GM19351 (cell line): ENCODE results near the gene DNASE1.

Experiments used
- ATAC-seq: cut with Tn5 transposase; IDR thresholded peaks from one replicate; pipeline ENCODE4 v1.9.1; 2021; ENCODE audit warnings: mild to moderate bottlenecking, moderate library complexity; ENCODE audit not compliant: unreplicated experiment

DNASE1 gene

DNA sequence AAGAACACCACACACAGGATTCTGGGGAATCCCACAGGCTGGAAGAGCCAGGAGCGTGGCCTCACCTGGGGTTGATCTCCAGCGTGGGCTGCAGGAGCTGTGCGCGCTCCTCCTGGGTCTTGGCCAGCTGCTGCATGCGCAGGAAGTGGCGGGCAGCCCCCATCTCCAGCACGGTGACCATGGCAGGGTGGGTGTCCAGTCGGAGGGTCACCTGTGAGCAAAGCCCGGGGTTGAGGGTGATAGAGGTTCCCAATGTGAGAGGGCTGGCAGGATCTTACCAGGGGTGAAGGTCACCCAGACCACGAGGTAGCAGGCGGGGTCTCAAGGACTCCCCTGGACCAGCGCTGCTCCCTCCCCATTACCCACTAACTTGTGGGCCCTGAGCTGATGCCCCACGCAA, 7.4 kb downstream of the DNASE1 start:
- no peak for ATAC-seq

DNA sequence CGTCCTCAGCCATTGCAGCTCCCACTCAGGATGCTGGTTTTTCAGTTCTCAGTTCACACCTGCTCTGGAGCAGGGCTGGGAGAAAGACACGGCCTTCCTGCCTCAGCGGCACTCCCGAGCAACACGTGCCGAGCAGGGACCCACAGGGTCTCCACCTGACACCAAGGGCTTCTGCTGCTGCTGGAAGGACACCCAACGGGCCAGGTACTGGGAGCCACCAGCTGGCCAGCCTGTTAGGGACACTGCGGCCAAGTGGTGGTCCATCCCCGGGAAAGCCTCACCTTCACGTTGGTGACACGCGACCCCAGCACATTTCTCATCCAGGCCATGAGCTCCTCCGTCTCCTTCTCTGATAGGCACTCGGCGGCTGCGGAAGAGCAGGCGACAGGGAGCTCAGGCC, 8.1 kb downstream of the DNASE1 start:
- ATAC-seq = no peak

DNA sequence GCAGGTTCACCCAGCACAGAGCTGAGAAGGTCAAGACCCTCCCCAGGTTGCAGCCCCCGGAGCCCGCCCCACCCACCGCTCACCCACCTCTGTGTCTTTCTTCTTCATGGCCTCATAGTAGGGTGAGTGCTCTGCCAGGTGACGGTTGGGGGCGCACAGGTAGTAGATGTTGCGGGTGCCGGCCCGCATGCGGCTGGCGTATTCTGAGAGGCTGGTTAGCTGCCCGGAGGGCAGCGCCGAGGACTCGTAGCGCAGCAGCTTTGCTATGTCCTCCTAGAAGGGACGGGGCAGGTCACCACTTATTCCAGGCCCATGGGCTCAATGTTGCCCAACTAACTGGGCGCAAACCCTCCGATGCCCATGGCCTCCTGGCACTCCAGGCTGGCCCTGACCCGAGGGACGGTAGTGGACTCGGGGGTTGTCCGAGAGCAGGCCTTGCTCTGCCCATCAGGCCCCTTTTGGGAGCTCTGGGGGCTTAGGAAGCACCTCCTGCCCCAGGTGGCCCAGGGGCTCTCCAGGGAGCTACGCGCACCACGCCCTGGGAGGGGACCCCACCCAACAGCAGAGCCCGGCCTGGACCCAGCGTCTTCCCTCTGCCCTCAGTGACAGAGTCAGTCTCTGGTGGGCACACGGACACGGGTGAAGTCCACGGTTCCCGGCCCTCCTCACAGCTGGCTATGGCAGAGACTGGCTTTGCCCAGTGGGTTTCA, 9.9 kb downstream of the DNASE1 start:
- ATAC-seq = no peak

DNA sequence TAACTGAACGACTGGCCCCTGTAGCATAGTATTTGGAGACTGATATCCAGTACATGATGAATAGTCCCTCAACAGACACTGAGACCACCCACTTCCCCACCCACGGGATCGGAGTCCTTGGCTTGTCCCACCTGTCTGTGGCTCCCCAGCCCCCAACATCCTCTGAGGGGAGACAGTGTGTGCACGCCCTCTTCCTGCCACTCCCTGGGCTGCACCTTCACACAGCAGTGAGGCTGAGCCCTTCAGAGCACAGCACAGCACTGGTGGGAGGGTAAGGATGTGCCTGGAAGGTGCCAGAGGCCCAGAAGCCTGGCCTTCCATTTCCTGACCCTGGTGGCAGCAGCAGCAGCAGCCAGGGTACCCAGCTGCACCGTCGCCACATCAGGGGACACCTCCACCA, 11.0 kb downstream of the DNASE1 start:
- no peak for ATAC-seq

DNA sequence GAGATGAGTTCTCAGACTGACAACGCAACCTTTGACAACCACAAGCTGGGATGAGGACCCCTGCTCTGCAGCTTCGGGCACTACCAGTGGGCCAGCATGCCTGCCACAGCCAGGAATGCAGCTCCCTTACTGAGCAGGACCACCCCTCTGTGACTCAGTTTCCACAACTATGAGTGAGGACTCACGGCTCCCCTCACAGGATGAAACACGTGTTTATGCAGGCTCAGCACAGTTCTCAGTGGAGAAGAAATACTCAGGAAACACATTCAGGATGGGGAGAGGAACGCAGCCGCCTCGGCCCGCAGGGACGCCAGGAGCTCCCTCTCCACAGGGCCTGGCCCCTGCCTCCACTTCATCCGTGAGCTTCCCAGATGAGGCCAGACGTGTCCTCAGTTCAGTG, 14.1 kb downstream of the DNASE1 start:
- no peak for ATAC-seq

DNA sequence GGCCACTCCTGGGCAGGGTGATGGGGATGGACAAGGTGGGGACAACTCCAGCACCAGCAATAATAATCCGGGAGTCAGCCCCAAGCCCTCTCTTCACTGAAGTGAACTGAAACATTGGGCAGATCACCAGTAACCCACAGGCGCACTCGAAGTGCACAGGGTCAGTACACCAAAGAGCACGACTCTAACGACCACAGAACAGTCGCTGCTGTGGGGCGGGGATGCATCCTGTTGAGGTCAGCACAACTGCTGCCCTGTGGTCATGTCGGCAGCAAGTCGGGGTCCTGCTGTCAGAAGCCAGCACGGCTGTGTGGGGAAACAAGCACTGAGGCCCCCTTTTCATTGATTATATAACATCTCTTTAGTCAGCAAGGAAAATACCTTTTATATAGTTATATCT, 14.6 kb downstream of the DNASE1 start:
- ATAC-seq = no peak

DNA sequence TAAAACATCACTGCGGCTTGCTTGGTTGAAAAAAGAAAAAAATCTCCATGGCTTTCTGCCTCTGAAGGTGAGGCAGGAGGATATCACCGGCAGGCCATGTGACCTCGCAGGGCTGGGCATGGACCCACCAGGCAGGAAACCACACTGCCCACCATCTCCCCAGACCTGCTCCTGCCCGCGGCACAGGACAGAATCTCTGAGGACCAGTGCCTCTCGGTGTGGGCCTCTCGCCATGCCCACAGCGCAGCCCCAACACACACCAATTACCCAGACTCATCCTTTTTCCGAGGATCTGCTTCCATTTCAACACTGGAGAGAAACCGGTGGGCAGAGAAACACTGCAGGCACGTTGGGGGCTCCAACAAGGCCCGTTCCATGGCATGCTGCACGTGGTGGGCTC, 16.2 kb downstream of the DNASE1 start:
- no peak for ATAC-seq

DNA sequence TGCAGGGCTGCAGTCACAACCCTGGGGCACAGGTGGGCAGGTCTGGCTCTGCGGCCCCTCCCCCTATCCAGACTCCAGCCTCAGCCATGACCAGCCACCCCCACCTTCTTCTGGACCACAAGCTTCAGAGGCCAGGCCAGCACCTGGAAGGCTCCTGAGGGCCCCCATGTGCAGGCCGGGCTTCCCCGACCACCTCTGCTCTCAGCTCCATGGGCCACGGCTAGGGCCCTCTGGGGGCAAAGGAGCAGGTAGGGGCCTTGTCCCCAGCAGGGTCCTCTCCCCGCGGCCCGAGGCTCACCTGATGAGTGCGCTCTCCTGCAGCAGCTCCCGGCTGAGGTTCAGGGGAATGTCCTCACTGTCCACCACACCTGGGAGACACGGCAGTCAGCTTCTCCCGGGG, 16.9 kb downstream of the DNASE1 start:
- ATAC-seq = no peak

DNA sequence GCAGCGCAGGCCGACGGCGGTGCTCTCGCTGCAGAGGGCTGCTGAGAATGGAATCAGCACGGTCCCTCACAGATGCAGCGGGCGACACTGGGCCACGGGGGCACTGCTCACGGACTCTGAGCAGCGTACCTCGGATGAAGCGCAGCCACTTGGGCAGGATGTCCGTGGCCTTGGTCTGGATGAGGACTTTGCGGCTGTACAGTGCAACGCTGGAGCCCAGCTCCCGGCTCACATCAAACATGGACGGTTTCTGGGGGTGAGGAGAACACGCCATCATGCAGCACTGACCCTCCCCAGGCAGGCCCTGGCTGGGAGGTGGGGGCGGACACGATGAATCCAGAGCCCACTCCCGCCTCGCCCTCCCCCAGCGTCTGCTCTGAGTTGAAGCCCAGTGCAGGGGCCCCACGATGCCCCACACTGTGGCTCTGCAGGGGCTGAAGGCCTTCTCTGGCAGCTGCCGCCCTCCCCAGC, 18.1 kb downstream of the DNASE1 start:
- no peak for ATAC-seq

DNA sequence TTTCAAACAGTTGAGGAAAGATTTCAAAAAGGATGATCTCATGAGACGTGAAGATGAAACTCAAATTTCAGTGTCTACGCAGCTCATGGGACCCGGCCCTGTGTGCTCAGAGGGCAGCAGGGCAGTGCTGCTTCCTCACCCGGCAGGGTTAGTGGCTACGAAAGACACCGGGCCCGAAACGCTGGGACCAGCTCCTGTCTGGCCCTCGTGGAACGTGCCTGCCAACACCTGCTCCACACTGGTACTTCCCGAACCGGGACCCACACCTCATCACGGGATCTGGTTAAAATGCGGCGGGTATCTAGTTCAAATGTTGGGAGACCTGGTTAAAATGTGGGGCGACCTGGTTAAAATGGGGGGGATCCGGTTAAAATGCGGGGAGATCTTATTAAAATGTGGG, 18.7 kb downstream of the DNASE1 start:
- ATAC-seq = no peak

DNA sequence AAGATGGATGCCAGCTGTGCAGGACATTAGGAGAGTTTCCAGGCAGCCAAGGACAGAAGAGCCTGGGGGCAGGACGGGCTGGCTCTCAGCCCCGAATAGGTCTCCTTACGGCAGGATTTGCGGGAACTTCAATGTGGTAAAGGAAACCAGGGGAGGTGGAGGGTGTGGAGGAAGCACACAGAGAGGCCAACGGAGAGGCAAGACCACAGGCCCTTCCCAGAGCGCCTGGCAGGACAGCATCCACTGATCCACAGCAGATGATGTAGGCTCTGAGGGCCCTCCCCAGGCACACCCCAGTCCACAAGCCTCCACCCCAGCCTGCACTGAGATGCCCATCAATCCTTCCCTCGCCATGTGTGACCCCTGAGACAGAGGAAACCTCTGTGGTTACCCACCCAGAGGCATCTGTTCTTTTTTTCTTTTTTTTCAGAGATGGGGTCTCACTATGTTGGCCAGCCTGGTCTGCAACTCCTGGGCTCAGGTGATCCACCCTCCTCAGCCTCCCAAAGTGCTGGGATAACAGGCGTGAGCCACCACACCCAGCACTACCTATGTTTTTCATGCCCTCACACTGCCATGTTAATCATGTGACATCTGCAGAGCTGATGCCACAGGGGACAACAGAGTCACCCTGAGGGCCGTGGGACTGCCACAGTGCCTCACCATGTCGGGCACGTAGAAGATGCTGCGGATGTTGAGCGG, 19.3 kb downstream of the DNASE1 start:
- no peak for ATAC-seq

DNA sequence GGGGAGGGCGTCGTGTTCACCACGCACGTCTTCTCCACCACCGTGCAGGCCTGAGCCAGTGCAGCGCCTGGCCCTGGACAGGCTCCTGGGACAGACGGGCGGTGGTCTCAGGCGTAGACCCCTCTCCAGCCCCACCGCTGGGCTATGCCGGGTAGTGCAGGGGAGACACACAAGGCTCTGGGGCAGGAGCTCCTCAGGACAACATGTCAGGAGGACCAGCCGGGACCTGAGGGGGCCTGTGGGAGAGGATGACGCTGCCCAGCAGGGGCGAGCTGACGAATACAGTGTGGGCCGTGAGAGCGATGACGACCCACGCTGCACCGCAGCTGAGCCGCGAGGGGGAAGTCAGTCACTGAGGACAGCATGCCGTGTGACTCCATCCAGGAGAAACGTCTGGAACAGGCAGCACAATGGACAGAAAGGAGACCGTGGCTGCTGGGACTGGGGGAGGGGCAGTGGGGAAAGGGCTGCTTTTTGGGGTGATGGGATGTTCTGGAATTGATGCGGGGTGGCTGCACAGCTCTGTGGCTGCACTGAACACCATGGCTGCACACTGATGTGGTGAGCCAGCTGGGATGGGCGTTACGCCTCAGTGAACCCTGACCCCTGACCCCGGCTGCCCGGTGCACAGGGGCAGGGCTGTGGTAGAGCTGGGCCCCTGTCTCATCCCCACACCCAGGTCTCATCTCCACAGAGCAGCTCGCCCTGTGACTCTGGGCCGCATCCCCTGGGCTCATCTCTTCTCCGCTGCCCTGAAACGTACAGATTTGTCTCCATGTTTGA, 20.2 kb downstream of the DNASE1 start:
- no peak for ATAC-seq

DNA sequence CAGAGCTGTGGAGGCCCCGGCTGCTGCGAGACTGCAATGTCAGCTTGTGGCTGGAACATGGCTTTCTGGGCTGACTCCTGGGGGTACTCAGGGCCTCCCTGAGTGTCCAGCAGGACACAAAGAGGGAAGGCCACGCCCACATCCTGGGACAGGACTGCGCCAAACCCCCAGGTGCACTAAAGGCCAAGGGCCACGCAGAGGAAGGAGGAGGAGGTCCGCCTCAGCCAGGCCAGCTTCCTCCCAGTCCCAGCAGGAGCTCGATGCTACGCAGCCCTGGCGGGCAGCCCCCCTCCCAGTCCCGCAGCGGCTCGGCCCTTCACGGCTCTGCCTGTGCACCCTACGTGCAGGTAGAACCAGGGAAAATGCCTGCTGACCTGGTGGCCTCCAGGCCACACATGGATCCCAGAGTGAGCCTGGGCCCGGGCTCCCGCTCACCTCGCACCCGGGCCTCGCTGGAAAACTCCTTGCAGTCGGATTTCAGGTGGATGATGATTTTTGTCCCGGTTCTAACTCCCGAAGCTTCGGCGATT, 21.2 kb downstream of the DNASE1 start:
- no peak for ATAC-seq

DNA sequence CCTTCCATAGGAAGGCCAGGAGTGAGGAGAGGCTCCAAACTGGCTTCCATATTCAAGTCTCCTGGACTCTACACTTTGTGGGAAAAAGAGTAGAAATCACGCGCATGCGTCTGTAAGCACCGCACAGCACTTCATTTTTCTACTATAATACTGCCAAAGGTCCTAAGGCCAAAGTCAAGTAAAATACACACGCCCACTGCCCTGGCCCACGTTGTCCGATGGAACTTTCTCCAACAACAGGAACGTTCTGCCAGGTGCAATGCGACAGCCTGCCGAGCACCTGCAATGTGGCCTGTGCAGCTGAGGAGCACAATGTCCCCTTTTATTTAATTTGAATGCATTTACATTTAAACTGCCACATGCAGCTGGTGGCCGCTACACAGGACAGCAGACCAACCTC, 23.5 kb downstream of the DNASE1 start:
- ATAC-seq = no peak

DNA sequence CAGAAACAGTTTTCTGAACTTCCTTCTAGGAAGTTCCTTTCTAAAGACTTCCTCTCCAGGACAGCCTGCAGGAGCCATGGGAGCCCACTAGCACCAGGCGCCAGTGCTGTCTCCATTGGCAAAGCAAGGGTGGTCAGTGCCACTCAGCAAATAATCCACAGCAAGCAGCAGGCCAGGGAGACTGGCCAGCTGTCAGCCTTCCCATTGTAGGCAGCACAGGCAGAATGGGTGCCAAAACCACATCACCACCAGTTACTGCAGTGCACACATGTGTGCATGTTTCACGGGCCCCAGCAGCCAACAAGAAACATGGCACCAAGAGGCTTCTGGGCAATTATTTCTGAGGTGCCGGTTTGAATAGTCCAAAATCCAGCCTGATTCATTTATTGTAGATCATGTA, 26.7 kb downstream of the DNASE1 start:
- ATAC-seq = no peak

DNA sequence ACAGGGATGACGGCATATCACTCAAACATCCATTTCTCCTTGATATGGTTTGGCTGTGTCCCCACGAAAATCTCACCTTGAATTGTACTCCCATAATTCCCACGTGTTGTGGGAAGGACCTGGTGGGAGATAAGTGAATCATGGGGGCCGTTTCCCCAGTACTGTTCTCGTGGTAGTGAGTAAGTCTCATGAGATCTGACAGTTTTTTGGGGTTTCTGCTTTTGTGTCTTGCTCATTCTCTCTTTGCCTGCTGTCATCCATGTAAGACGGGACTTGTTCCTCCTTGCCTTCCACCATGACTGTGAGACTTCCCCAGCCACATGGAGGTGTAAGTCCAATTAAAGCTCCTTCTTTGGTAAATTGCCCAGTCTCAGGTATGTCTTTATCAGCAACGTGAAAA, 32.5 kb downstream of the DNASE1 start:
- ATAC-seq = no peak

DNA sequence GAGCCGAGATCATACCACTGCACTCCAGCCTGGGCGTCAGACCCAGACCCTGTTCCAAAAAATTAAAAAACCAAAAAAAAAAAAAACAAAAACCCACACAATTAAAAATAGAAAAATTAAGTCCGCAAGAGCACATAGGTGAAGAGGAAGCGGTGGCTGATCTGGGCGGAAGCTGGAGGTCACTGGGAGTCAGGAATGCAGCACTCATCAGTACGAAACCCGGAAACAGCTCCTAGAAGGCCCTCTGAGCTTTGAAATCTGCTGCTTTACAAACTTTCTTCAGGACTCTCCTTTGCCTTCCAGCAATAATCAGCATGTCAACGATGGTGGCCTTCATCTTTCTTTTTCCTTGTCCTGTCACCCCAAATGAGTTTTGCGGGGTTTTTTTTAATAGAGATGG, 33.3 kb downstream of the DNASE1 start:
- ATAC-seq = no peak

DNA sequence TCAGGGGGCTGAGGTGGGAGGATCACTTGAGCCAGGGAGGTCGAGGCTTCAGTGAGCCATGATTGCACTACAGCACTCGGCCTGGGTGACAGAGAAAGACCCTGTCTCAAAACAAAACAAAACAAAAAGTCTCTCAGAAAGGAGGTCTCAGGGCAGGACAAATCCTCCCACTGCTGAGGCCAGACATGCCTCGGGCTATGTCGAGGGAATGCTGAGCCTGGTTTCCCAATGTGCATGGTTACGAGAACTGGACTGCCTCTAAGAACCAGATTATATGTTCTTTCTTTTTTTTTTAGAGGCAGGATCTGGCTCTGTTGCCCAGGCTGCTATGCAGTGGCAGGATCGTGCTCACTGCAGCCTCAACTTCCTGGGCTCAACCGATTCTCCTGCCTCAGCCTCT, 35.2 kb downstream of the DNASE1 start:
- no peak for ATAC-seq

DNA sequence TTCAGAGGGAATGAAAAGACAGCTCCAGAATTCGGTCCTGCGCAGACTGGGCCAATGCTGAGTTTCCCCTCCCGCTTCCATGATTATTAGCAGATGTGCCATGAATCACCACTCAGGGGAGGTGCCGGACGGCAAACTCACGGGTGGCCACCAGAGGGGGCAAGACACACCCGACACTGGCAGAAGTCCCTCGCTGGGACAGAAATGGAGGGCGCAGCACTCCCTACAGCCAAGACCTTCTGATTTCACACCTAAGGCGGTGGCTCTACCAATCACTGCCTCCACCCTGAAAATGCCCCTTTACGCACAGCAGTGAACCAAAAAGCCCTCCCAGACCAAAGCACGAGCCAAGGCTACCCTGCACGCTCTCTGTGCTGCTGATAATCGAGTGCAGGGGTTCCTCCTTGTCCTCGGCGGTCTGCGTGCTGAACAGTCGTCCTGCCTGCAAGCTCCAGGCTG, 36.0 kb downstream of the DNASE1 start:
- ATAC-seq = peak; percentile 70

DNA sequence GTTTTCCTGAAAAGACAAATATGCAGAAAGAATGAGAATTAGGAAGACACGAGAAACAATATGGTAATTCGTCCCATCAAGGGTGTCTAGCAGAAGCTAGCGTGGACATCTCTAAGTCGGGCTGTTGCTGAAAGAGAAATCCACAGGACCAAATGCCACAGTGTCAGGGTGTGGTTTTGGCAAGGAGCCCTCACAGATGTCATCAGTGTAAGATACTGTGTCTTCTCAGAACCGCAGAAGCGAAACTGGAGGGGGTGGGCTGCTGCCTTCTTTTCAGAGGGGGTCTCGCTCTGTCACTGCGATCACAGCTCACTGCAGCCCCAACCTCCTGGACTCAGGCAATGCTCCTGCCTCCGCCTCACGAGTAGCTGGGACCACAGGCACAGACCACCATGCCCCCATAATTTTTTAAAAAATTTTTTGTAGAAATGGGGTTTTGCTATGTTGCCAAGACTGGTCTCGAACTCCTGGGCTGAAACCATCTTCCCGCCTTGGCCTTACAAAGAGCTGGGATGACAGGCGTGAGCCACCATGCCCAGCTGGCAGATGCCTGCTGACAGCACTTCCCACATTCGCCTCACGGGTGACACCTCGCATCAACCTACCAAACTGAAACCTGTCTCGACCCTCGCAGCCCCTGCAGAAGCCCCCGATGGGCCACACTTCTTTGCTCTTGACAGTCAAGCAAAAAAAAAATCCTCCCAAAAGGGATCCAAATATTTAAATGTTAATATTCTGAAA, 36.7 kb downstream of the DNASE1 start:
- ATAC-seq = no peak

DNA sequence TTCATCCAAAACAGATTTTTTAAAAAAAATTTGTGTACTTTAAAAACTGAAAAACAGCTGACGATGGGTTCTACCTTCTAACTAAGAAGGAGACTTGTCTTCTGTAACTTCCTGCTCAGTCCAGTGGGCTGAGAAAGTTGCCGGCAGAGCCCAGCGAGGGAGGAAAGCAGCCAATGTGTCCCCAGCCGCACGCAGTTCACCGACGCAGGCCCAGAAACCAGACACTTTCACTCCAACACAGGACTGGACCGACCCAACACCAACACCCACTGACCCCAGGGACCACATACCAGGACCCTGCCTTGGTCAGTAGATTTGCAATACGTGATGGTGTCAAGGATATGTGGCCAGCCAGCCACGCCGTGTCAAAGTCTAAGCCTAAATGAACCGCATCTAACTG, 37.3 kb downstream of the DNASE1 start:
- ATAC-seq = no peak
